Thyroid gland (tissue), 4 donors: Measurements from ENCODE around the gene PKM.

Source experiments
- CTCF ChIP-seq, 6 experiments: fragments of 200-600 bp in 3 of 6; fragments of 450-650 bp in 3 of 6; sonication (generic) in 3 of 6; IDR thresholded peaks; one replicate each; pipeline ENCODE4 v1.5.1; 2016 to 2019; ENCODE audit warnings: antibody characterized with exemption in 6 of 6, mild to moderate bottlenecking in 2 of 6, inconsistent platforms in 1 of 6, moderate library complexity in 1 of 6
- POLR2A ChIP-seq, 2 donors: fragments of 450-650 bp; IDR thresholded peaks; one replicate each; pipeline ENCODE4 v1.6.1; 2017; ENCODE audit warnings: antibody characterized with exemption in 2 of 2, mild to moderate bottlenecking in 2 of 2, moderate library complexity in 1 of 2

DNA sequence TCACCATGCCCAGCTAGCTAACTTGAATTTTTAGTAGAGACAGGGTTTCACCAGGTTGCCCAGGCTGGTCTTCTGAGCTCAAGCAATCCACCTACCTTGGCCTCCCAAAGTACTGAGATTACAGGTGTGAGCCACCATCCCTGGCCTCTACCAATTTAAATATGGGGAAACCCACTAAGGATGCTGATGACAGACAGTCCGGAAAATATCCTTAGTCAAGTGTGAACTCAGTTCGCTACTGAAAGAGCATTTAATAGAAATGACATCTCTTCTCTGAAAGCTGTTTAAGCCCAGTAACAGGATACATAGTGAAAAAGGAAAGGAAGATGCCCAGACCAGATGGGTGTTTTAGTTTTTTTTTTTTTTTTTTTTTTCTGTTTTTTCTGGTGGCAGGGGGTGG, 25.7 kb downstream of the PKM start:
- TF ChIP-seq CTCF (IDR thresholded peaks at IDR 0.05), result no peak
- TF ChIP-seq POLR2A (IDR thresholded peaks at IDR 0.05), result no peak
